SKM-1 treated with dmso at 0.1 percent for 144 hours (cell line): ENCODE data around the gene CDH20.
A peak's percentile ranks its signal among the peaks of the same experiment; 100 is the strongest.

Source experiments
- DNase-seq: peaks from one replicate; lab custom pipeline; 2025; ENCODE audit not compliant: unreplicated experiment; lab: John Stamatoyannopoulos, UW

CDH20 gene

DNA sequence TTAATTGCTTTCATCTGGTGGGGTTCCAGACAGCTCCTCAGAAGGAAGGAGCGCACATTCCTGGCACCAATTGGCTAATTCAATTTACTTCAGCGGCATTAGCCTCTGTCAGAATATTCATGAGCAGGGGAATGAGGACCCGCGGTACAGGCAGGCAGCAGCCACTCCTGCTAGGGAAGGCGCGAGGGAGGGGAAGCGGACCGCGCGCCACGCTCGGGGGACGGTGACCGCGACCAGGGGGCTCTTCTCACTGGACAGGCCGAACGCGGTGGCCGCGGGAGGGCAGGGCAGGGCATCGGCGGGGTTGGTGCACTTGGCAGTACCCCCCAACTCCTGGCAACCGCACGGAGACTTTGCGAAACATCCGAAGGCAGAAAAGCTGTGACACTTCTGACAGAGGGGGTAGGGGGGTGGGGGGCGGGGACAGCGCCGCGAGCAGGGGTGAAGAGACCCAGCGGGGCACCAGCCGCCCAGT, at the start of gene CDH20:
Gene CDH20, plus strand, starts transcription at position 160 of the 475 bp plus-strand sequence.
- DNase-seq, result no peak

DNA sequence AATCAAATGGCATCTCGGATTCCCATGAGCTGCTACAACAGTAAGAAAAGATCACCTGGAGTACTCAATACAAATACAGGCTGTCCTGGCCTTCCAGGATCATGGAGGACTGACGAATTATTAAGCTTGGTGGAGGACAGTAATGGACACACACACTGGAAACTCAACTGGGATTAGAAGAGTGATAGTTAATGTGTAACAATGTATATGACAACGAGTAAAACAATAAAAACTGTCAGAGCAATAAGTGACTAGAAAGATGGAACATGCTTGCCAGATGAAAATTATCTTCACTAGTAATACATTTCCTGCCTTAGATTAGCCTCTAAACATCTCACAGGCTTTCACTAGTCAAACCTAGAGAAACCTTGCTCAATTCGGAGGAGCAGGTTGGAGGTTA, 49.2 kb upstream of the CDH20 start:
- no peak for DNase-seq

DNA sequence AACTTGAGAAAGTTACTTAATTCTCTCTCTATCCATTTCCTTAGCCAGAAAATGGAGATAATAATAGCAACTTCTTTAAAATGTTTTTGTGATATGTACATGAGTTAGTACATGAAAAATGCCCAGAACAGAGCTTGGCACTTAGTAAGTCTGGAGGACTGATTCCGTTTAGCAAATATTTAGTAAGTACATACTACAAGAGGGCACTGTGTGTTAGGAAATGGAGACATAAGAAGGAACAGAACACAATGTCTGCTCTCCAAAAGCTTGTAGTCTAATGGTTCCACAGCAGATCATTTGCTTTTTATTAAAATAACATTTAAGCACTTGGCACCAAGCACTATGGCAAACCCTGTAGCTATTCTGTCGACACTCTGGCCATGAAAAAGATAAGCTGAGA, 47.5 kb upstream of the CDH20 start:
- no peak for DNase-seq

DNA sequence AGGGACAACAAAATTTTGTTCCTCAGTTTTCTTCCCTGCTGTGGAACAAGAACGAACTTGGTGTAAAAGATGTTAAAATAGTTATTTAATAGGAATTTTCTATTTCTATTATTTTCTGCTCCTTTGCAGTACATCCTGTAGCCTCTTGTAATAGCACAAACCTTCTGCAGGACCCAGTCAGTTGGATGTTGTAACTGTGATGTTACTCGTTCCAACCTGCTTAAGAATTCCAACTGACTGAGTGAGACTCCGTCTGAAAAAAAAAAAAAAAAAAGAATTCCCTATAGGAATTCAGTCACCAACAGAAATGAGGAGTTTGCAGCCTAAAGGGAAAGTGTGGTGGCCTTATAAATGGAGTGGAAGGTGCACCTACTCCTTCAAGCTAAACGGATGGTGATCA, 46.4 kb upstream of the CDH20 start:
- no peak for DNase-seq

DNA sequence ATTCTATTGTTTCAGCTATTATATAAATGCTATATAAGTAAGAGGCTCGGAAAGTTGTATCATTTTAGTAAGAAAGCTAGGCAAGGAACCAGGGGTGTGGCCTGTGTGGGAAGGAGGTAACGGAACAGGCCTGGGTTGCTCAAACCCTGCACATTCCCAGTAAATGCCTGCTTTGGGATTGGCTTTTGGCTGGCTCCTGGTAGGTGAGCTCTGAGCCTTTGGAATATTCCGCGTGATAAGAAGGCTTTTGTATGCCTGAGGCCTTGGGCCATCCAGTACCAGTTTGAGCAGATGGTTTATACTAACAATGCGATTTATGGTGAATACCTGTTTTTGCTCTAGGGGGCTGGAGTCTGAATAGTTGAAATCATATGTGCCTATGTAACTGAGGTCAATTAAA, 42.6 kb upstream of the CDH20 start:
- no peak for DNase-seq

DNA sequence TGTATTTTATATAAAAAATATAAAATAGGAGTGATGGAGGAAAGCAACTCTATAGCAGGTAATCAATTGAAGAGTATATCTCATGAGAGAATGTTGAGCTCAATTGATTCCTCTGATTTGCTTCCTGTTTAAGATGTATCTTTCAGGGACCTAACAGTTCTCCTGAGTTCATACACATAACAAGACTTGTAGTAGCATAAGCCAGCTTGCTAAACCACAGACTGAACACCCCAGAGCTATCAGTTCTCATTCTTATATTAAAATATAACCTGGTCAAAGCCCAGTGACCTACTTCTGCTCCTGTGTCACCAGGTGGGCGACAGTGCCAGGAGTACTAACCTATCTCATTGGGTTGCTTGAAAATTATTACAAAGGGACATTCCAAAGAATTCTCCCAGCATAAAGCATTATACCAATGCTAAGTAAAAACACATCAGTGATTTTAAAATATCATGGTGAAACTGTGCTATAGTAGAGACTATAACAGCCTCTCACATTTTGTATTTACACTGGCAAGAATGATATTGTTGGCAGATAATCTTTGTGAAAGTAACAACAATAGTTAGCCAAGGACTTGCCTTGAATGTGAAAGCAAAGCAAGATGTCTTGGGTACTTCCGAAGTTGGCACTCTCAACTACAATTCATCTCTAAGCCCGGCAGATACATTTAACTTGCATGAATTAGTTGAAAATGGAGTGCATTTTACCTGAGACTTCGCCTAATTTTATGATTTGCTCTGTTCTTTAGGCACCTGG, 40.8 kb upstream of the CDH20 start:
- no peak for DNase-seq

DNA sequence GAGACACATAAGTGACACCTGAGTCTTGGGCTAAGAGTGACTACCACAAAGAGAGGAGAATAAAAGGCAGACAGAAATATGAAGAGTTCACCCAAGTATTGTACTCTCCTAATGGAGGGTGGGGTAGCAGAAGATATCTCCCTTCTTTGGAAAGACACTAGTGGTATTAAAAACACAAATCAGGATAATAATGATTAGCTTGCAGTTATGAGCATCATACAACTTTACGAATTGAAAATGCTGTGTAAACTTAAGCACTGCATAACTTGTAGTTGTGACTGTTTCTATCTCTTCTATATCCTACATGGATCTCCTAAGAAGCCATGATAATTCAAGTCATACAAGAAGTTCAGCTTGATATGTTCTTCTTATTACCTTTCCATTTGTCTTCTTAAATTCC, 38.1 kb upstream of the CDH20 start:
- no peak for DNase-seq

DNA sequence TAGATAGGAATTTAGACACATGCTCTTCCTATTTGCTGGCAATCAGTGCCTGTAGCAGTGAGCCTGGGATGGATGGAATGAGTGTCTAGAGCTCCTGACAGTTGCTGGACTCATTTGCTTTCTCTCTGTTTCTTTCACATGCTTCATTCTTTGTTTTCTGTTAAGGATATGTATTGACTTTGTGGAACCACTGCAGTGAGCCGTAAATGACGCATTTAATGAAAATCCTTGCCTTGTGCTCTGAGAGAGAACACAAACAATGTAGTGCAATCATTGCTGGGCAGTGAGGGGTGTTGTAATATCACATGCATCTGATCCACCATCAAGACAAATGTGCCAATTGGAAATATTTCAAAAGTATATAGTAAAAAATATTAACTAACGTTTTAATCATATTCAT, 25.2 kb upstream of the CDH20 start:
- no peak for DNase-seq

DNA sequence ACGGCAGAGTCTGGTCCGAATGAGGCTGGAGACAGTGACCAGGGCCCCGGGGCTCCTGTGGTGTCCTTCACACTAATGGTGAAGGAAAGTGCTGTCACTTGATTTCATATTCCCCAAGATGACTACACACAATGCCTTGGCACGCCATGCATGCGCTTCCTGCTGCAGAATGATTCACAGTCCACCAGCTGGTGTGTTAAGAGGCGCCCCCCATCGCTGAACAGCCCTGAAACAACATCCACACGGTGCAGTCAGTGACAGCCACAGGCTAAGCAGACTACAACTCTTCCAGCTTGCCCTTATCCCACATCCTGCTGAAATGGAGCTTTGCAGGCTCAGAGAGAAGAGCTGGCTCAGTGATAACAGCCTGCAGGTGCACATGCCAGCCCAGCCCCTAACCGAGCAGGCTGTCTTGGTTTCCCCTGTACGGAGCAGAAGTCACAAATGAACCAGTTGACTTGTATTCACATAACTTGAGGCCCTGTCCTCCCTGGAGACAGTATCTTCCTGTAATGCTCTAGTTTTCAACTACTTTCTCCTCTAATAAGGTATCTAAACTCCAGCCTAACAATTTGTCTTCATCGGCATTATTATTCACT, 24.3 kb upstream of the CDH20 start:
- DNase-seq, result no peak

DNA sequence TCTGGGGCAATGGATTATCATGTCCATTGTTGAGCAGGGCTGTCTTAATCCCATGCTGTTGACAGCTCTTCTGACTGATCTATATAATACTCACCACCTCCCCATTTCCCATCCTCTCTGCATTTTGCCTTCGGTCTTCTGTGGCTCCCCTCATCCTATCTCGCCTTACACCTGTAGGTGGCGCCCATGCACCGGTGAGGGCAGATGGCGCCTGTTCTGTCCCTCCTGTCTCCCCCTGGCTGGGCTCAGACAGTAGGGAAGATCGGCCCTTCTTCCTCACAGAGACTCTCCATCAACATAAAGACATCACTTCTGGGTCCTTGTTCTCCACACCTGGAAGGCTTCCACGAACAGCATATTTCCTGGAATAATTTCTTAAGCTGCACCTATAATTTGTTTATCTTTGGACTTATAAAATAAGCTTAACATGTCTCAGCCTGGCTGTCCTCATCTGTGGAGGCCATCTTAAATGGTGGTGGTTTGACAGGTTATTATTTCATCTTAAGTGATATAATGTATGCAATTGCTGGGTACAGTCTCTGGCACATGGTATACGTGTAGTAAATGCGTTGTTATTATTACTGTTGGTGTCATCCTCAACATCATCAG, 10.9 kb upstream of the CDH20 start:
- peak; percentile 50 for DNase-seq

DNA sequence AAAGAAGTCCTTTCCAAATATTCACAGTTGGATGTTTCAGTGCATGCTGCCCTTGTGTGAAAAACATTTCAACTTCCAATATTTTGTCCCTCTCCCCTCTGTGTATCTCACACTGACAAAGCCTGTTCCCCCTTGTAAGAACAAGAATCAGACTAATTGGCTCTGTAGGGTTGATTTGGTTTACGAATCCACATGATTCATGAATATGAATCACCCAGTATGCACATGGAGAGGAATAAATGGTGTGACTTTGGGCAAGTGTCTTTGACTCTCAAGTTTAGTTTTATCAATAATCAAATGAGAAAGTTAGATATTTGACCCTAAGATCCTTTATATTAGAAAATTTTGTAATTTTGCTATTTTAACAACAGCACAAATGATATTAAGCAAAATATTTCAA, 9.3 kb upstream of the CDH20 start:
- DNase-seq, result no peak

DNA sequence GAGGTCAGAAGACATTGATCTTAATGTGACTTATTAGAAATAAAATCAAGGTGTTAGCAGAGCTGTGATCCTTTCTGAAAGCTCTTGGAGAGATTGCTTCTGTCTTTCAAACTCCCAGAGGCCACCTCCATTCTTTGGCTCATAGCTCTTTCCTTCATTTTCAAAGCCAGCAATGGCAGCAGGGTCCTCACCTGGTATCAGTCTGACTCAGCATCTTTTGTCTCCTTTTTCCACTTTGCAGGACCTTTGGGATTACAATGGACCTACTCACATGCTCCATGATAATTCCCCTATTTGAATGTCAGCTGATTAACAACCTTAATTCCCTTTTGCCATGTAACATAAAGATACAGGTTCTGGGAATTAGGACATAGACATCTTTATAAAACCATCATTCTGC, 6.8 kb upstream of the CDH20 start:
- no peak for DNase-seq

DNA sequence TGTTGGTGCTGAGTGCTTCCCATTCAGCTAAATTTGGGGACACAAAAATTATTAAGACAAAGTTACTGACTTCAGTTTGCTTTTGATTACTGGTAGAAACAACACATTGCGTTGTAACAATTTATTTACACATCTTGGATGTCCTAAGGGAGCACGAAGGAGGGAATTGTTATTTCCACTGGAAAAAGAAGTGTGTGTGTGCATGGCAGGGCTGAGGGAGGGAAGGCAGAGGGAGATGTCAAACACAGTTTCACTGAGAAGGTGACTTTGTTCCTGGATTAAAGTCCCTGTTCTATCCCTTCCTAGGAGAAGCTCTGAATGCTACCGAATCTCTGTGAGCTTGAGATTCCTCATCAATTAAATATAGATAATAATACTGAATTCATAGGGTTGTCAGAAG, 3.8 kb upstream of the CDH20 start:
- no peak for DNase-seq

DNA sequence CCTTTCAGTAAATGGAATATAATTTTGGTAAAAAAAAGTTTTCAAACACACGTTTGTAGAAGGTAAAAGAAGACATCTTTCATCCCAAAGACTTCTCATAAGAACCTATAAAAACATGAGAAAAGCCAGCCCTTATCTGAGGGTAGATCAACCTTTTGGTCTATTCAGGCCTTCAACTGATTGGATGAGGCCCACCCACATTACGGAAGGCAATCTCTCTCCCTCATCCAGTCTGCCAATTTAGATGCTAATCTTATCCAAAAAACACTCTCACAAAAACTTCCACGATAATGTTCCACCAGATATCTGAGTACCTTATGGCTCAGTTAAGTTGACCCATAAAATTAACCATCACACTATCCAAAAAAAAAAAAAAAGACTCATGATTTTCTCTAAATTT, 2.2 kb upstream of the CDH20 start:
- no peak for DNase-seq

DNA sequence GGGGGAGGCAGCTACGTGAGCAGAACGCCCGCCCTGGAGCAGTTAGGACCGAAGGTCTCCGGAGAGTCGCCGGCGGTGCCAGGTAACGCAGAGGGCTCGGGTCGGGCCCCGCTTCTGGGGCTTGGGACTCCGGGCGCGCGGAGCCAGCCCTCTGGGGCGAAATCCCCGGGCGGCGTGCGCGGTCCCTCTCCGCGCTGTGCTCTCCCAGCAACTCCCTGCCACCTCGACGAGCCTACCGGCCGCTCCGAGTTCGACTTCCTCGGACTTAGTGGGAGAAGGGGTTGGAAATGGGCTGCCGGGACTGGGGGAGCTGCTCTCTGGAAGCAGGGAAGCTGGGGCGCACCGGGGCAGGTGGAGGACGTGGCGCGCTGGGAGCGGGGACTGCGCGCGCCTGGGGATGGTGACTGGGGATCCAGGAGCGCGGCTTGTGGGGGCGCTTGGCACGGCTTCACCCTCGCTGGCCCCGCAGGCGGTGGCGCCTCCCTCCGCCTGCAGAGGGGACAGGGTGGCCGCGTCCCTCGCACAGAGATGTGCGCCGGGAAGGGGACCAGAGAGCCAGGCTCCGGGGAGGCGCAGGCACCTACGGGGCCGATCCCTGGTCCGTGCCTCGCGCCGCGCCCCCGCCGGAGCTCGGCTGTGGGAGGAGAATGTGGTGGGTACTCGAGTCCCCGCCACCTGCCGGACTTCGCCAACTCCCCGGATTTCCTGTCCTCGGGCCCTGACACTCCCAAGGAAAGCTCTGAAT, 688 bp downstream of the CDH20 start:
- DNase-seq, result no peak

DNA sequence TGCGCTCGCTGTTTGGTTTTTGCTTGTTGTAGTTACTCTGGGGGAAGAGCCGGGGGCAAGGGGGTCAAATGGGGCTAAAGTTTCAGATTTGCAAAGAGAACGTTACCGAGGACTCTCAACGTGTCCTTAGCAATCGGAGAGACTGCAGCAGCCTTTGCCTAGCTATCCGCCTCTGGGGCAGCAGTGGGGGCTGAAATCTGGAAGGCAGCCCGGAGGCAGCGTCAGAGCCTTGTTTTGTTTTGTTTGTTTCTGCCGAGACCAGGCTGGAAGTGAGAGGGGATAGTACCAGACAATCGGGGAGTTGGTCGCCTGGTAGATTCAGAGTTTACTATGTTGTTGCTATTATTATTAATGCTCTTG, 1.2 kb downstream of the CDH20 start:
- no peak for DNase-seq

DNA sequence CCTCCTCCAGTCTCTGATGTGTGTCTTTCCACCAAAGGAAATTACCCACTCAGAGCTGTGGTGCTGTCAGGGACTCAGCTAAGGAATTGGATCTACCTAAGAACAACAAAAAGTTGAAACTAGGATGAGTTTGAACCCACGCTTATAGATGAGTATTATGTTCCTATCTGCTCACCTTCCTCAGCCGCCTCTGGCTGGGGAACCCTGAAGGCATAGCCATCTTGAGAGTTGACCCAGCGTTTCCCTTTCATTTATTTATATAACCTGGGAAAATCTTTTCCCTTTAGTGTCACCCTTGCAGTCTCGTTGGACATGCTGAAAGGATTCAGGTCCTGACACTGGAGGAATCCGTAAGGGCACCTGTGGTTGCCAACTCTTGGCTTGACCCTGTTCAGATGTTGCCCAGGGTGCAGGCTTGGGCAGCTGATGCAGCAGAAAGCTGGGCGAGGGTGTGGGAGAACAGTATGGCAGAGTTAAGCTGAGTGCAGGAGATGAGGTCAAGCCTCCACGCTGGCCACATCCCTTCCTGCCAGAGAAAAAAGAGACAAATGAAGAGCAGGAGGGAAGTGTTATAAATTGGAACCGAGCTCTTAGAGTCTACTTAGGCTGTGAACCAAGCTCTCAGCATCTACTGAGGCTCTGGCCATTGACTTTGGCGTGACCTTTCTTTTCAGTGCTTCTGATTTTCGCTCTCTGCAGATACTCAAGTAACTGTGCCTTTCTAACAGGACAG, 1.9 kb downstream of the CDH20 start:
- DNase-seq, result no peak

DNA sequence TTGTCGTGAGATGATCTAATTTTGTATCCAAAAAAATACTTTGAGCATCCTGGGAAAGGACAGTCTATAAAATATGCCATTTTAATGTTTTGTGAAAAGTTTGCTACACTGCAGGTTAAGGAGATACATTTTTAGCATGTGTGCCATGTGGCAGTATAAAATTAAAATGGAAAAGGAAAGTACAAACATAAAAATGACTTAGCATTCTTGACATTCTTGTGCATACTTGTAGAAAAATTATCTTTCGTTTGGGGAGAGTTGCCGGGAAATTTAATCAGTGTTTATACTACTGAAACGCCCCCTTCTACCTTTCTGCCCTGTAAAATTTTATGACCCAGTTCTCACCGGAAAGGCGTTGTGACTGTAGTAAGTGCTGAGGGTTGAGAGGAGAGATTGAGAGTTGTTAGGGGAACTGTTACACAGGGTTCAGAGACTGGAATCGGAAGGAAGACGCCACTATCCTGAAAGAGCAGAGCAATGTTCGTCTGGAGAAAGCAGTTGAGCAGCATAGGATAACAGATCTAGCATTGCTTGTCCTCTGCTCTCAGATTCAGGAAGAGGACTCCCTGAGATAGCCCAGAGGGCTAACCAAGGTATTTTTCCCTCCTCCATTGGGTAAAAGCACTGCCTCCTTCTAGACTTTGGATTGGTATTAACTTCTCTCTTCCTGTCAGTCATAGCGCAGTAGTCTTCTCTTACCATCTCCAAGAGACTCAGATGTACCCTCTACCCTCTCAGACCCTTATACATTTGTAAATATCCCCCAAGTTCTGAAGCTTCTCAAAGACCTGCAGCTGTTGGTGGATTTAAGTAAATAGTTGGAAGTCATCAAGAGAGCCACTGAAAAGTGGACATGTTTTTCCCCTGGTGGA, 2.7 kb downstream of the CDH20 start:
- no peak for DNase-seq

DNA sequence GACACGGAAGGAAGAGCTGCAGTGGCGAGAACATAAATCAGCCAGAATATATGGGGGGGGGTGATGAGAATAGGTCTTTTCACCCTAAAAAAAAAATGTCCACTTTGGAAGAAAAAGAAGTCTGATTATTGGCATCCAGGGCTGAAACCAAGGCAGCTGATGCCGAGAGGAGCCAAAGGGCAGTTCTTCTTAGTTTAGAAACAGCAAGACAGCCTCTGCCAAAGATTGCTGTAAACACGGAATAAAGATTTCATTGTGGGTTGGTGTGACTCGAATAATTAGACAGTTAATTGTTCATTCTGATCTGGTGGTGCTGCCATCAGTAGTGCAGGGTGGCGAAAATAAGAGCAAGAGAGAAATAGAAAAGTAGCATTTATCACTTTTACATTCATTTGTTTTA, 3.5 kb downstream of the CDH20 start:
- no peak for DNase-seq

DNA sequence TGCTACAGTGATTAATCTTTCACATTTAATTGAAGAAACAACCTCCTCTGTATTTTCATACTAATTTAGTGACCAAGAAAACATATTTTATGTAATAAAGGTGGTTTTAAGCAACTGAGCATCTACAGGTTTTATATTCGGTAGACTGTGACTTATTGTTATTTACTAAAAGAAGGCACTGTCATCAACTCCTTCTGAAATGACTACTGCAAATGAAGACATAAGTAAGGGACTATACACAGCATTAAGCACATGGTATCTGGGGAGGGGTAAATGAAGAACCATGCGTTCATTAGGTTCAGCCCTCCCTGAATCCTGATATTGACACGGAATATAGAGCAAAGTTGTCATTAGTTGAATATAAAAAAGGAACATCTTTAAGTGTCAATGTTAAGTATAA, 4.3 kb downstream of the CDH20 start:
- no peak for DNase-seq
